ENCODE data around the gene ANKRD26.

- TF ChIP-seq POLR2A (IDR thresholded peaks at IDR 0.05) (peak in 1 of 2 donors; percentile 68), CTCF (IDR thresholded peaks at IDR 0.05) (peak in 1 of 3 experiments; percentile 13), POLR2AphosphoS5 (IDR thresholded peaks at IDR 0.05; ENCODE audit: insufficient read depth in 1 of 2, low read depth in 1 of 2) (peak; percentile 98 to 99)
Observed at GRCh38 chr10:27099916-27100812, at the start of gene ANKRD26.
